Measurements from ENCODE around the gene UBA1. TPM values are rescaled to one million over a fixed set of nuclear protein-coding genes. Genes with fewer than 3 reads are reported as not detected.

UBA1 gene
- total and polyA plus RNA-seq, 2 donors, result 80.4 to 99.8 TPM

- H3K4me1 ChIP-seq (ENCODE audit: control insufficient read depth in 2 of 2, insufficient read depth in 2 of 2, low read length in 2 of 2), result peaks cover 13 to 51% of the 10 kb centered on the region in 2 donors
- H3K27ac ChIP-seq (ENCODE audit: low read depth in 1 of 2, low read length in 1 of 2), result peak overlapping the region in 1 of 2 donors; percentile 72
- peaks cover 0 to 4% of the 10 kb centered on the region in 2 donors for H3K9me3 ChIP-seq (ENCODE audit: control insufficient read depth in 2 of 2, insufficient read depth in 1 of 2, low read length in 1 of 2)
- 60% methylated on average over 16 of the region's 16 CpGs for WGBS
- DNase-seq (ENCODE audit: low read depth in 6 of 9, low spot score in 9 of 9), result no peak
- H3K4me3 ChIP-seq (ENCODE audit: low read length in 2 of 2), result peak overlapping the region; percentile 59 to 65
- peaks cover 8 to 10% of the 10 kb centered on the region in 2 donors for H3K36me3 ChIP-seq (ENCODE audit: control insufficient read depth in 2 of 2, insufficient read depth in 2 of 2, low read length in 1 of 2)
- H3K27me3 ChIP-seq (ENCODE audit: control insufficient read depth in 2 of 2, insufficient read depth in 1 of 2, low read length in 1 of 2), result peaks cover 0 to 17% of the 10 kb centered on the region in 2 donors
Observed at GRCh38 chrX:47191806-47192401, 1.7 kb upstream of the UBA1 start.

GRCh38 chrX:47194194-47194787 is 662 bp downstream of the UBA1 start:
- peaks cover 27 to 28% of the 10 kb centered on the region in 2 donors for H3K36me3 ChIP-seq (ENCODE audit: control insufficient read depth in 2 of 2, insufficient read depth in 2 of 2, low read length in 1 of 2)
- peak overlapping the region; percentile 90 to 92 for H3K27ac ChIP-seq (ENCODE audit: low read depth in 1 of 2, low read length in 1 of 2)
- peaks cover 0 to 17% of the 10 kb centered on the region in 2 donors for H3K27me3 ChIP-seq (ENCODE audit: control insufficient read depth in 2 of 2, insufficient read depth in 1 of 2, low read length in 1 of 2)
- peak in 2 of 9 donors; percentile 2 to 58 for DNase-seq (ENCODE audit: low read depth in 6 of 9, low spot score in 9 of 9)
- peak overlapping the region; percentile 80 to 89 for H3K4me3 ChIP-seq (ENCODE audit: low read length in 2 of 2)
- 13% methylated on average over 14 of the region's 14 CpGs for WGBS
- peaks cover 0 to 4% of the 10 kb centered on the region in 2 donors for H3K9me3 ChIP-seq (ENCODE audit: control insufficient read depth in 2 of 2, insufficient read depth in 1 of 2, low read length in 1 of 2)
- peaks cover 13 to 55% of the 10 kb centered on the region in 2 donors for H3K4me1 ChIP-seq (ENCODE audit: control insufficient read depth in 2 of 2, insufficient read depth in 2 of 2, low read length in 2 of 2)

GRCh38 chrX:47196098-47196497 is 2.5 kb downstream of the UBA1 start:
- peaks cover 13 to 49% of the 10 kb centered on the region in 2 donors for H3K4me1 ChIP-seq (ENCODE audit: control insufficient read depth in 2 of 2, insufficient read depth in 2 of 2, low read length in 2 of 2)
- DNase-seq (ENCODE audit: low read depth in 6 of 9, low spot score in 9 of 9), result no peak
- H3K27me3 ChIP-seq (ENCODE audit: control insufficient read depth in 2 of 2, insufficient read depth in 1 of 2, low read length in 1 of 2), result peaks cover 0 to 7% of the 10 kb centered on the region in 2 donors
- peaks cover 44% of the 10 kb centered on the region in 2 donors for H3K36me3 ChIP-seq (ENCODE audit: control insufficient read depth in 2 of 2, insufficient read depth in 2 of 2, low read length in 1 of 2)
- H3K9me3 ChIP-seq (ENCODE audit: control insufficient read depth in 2 of 2, insufficient read depth in 1 of 2, low read length in 1 of 2), result no peaks in the 10 kb centered on the region
- H3K27ac ChIP-seq (ENCODE audit: low read depth in 1 of 2, low read length in 1 of 2), result no peak overlapping the region
- H3K4me3 ChIP-seq (ENCODE audit: low read length in 2 of 2), result no peak overlapping the region
- WGBS, result 81% methylated on average over 3 of the region's 3 CpGs

GRCh38 chrX:47197526-47197925 is 3.9 kb downstream of the UBA1 start:
- no peak overlapping the region for H3K4me3 ChIP-seq (ENCODE audit: low read length in 2 of 2)
- H3K4me1 ChIP-seq (ENCODE audit: control insufficient read depth in 2 of 2, insufficient read depth in 2 of 2, low read length in 2 of 2), result peaks cover 13 to 36% of the 10 kb centered on the region in 2 donors
- peaks cover 58 to 59% of the 10 kb centered on the region in 2 donors for H3K36me3 ChIP-seq (ENCODE audit: control insufficient read depth in 2 of 2, insufficient read depth in 2 of 2, low read length in 1 of 2)
- H3K27me3 ChIP-seq (ENCODE audit: control insufficient read depth in 2 of 2, insufficient read depth in 1 of 2, low read length in 1 of 2), result no peaks in the 10 kb centered on the region
- no peaks in the 10 kb centered on the region for H3K9me3 ChIP-seq (ENCODE audit: control insufficient read depth in 2 of 2, insufficient read depth in 1 of 2, low read length in 1 of 2)
- no peak for DNase-seq (ENCODE audit: low read depth in 6 of 9, low spot score in 9 of 9)
- whole genome bisulfite sequencing, result 94% methylated on average over 7 of the region's 7 CpGs
- H3K27ac ChIP-seq (ENCODE audit: low read depth in 1 of 2, low read length in 1 of 2), result no peak overlapping the region

- Histone ChIP-seq H3K4me3 (ENCODE audit: low read length in 2 of 2) (no peak overlapping the region), H3K9me3 (ENCODE audit: control insufficient read depth in 2 of 2, insufficient read depth in 1 of 2, low read length in 1 of 2) (no peaks in the 10 kb centered on the region), H3K27me3 (ENCODE audit: control insufficient read depth in 2 of 2, insufficient read depth in 1 of 2, low read length in 1 of 2) (no peaks in the 10 kb centered on the region), H3K36me3 (ENCODE audit: control insufficient read depth in 2 of 2, insufficient read depth in 2 of 2, low read length in 1 of 2) (peaks cover 65% of the 10 kb centered on the region in 2 donors), H3K4me1 (ENCODE audit: control insufficient read depth in 2 of 2, insufficient read depth in 2 of 2, low read length in 2 of 2) (peaks cover 9 to 30% of the 10 kb centered on the region in 2 donors), H3K27ac (ENCODE audit: low read depth in 1 of 2, low read length in 1 of 2) (no peak overlapping the region)
- DNase-seq (ENCODE audit: low read depth in 6 of 9, low spot score in 9 of 9), result no peak
- whole genome bisulfite sequencing, result 96% methylated on average over 10 of the region's 10 CpGs
Observed at GRCh38 chrX:47198026-47198686, 4.5 kb downstream of the UBA1 start.

- no peak overlapping the region for H3K27ac ChIP-seq (ENCODE audit: low read depth in 1 of 2, low read length in 1 of 2)
Observed at GRCh38 chrX:47198687-47199080, 5.1 kb downstream of the UBA1 start.

GRCh38 chrX:47199286-47199685 is 5.7 kb downstream of the UBA1 start:
- no peaks in the 10 kb centered on the region for H3K27me3 ChIP-seq (ENCODE audit: control insufficient read depth in 2 of 2, insufficient read depth in 1 of 2, low read length in 1 of 2)
- no peak overlapping the region for H3K27ac ChIP-seq (ENCODE audit: low read depth in 1 of 2, low read length in 1 of 2)
- peaks cover 72 to 73% of the 10 kb centered on the region in 2 donors for H3K36me3 ChIP-seq (ENCODE audit: control insufficient read depth in 2 of 2, insufficient read depth in 2 of 2, low read length in 1 of 2)
- H3K4me1 ChIP-seq (ENCODE audit: control insufficient read depth in 2 of 2, insufficient read depth in 2 of 2, low read length in 2 of 2), result peaks cover 9 to 28% of the 10 kb centered on the region in 2 donors
- H3K4me3 ChIP-seq (ENCODE audit: low read length in 2 of 2), result no peak overlapping the region
- H3K9me3 ChIP-seq (ENCODE audit: control insufficient read depth in 2 of 2, insufficient read depth in 1 of 2, low read length in 1 of 2), result no peaks in the 10 kb centered on the region
- WGBS, result 97% methylated on average over 10 of the region's 10 CpGs
- DNase-seq (ENCODE audit: low read depth in 6 of 9, low spot score in 9 of 9), result no peak

More at GRCh38 chrX:47198687-47199080, 5.1 kb downstream of the UBA1 start:
- Histone ChIP-seq H3K4me1 (ENCODE audit: control insufficient read depth in 2 of 2, insufficient read depth in 2 of 2, low read length in 2 of 2) (peaks cover 9 to 28% of the 10 kb centered on the region in 2 donors), H3K27me3 (ENCODE audit: control insufficient read depth in 2 of 2, insufficient read depth in 1 of 2, low read length in 1 of 2) (no peaks in the 10 kb centered on the region), H3K36me3 (ENCODE audit: control insufficient read depth in 2 of 2, insufficient read depth in 2 of 2, low read length in 1 of 2) (peaks cover 69 to 70% of the 10 kb centered on the region in 2 donors), H3K9me3 (ENCODE audit: control insufficient read depth in 2 of 2, insufficient read depth in 1 of 2, low read length in 1 of 2) (no peaks in the 10 kb centered on the region), H3K4me3 (ENCODE audit: low read length in 2 of 2) (no peak overlapping the region)
- WGBS, result 96% methylated on average over 15 of the region's 15 CpGs
- no peak for DNase-seq (ENCODE audit: low read depth in 6 of 9, low spot score in 9 of 9)

- 96% methylated on average over 9 of the region's 9 CpGs for WGBS
- H3K27me3 ChIP-seq (ENCODE audit: control insufficient read depth in 2 of 2, insufficient read depth in 1 of 2, low read length in 1 of 2), result no peaks in the 10 kb centered on the region
Observed at GRCh38 chrX:47200385-47201150, 6.9 kb downstream of the UBA1 start.

More at GRCh38 chrX:47200385-47201150, 6.9 kb downstream of the UBA1 start:
- no peak overlapping the region for H3K27ac ChIP-seq (ENCODE audit: low read depth in 1 of 2, low read length in 1 of 2)
- peaks cover 8 to 17% of the 10 kb centered on the region in 2 donors for H3K4me1 ChIP-seq (ENCODE audit: control insufficient read depth in 2 of 2, insufficient read depth in 2 of 2, low read length in 2 of 2)
- no peaks in the 10 kb centered on the region for H3K9me3 ChIP-seq (ENCODE audit: control insufficient read depth in 2 of 2, insufficient read depth in 1 of 2, low read length in 1 of 2)
- H3K4me3 ChIP-seq (ENCODE audit: low read length in 2 of 2), result no peak overlapping the region
- peaks cover 84 to 85% of the 10 kb centered on the region in 2 donors for H3K36me3 ChIP-seq (ENCODE audit: control insufficient read depth in 2 of 2, insufficient read depth in 2 of 2, low read length in 1 of 2)
- DNase-seq (ENCODE audit: low read depth in 6 of 9, low spot score in 9 of 9), result no peak

All from thymus (tissue), 11 donors.